CD4-positive, alpha-beta T cell treated with Interleukin-15 for 4 hours (primary cell): ENCODE data around the gene IRAK2.
"Not testable (repeated sequence)": the region's sequence is repeated elsewhere in the genome, so short reads cannot be mapped to it uniquely, and the experiment has no call there.

ENCODE experiments used
- DNase-seq: peaks from one replicate; pipeline ENCODE4 v3.0.0-alpha.2; 2020; ENCODE audit warnings: low spot score

Gene IRAK2

GRCh38 chr3:10160346-10160745, 4.4 kb upstream of the IRAK2 start:
- no peak for DNase-seq

- no peak for DNase-seq
Observed at GRCh38 chr3:10160925-10161324, 3.8 kb upstream of the IRAK2 start.

GRCh38 chr3:10162185-10162584, 2.5 kb upstream of the IRAK2 start:
- no peak for DNase-seq

- DNase-seq = not testable (repeated sequence)
Observed at GRCh38 chr3:10164201-10164545, 546 bp upstream of the IRAK2 start.

GRCh38 chr3:10166213-10166604, 1.5 kb downstream of the IRAK2 start:
- no peak for DNase-seq

- no peak for DNase-seq
Observed at GRCh38 chr3:10169000-10169496, 4.3 kb downstream of the IRAK2 start.

GRCh38 chr3:10170915-10171478, 6.3 kb downstream of the IRAK2 start:
- no peak for DNase-seq

- no peak for DNase-seq
Observed at GRCh38 chr3:10173095-10173925, 8.6 kb downstream of the IRAK2 start.

- no peak for DNase-seq
Observed at GRCh38 chr3:10173926-10174435, 9.3 kb downstream of the IRAK2 start.

- not testable (repeated sequence) for DNase-seq
Observed at GRCh38 chr3:10175334-10175733, 10.6 kb downstream of the IRAK2 start.

- not testable (repeated sequence) for DNase-seq
Observed at GRCh38 chr3:10176150-10176549, 11.4 kb downstream of the IRAK2 start.

GRCh38 chr3:10177737-10178136, 13.0 kb downstream of the IRAK2 start:
- no peak for DNase-seq

GRCh38 chr3:10178892-10179291, 14.2 kb downstream of the IRAK2 start:
- no peak for DNase-seq

GRCh38 chr3:10180289-10180688, 15.6 kb downstream of the IRAK2 start:
- no peak for DNase-seq

GRCh38 chr3:10180738-10181295, 16.1 kb downstream of the IRAK2 start:
- DNase-seq = no peak

- no peak for DNase-seq
Observed at GRCh38 chr3:10182950-10183349, 18.2 kb downstream of the IRAK2 start.

- no peak for DNase-seq
Observed at GRCh38 chr3:10184250-10184649, 19.5 kb downstream of the IRAK2 start.

- peak; percentile 34 for DNase-seq
Observed at GRCh38 chr3:10185804-10186762, 21.4 kb downstream of the IRAK2 start.

GRCh38 chr3:10187290-10187876, 22.7 kb downstream of the IRAK2 start:
- DNase-seq = no peak

- no peak for DNase-seq
Observed at GRCh38 chr3:10187944-10188343, 23.2 kb downstream of the IRAK2 start.

GRCh38 chr3:10188804-10189556, 24.3 kb downstream of the IRAK2 start:
- no peak for DNase-seq
